ENCODE data around the gene C6orf120. TPM values are rescaled to one million over a fixed set of nuclear protein-coding genes. Genes with fewer than 3 reads are reported as not detected.

The C6orf120 gene
- total RNA-seq, 3 donors from 2014 or later (not counting 1 experiment from before 2014, with no cell fraction given), result 13.9 to 17.3 (median 16.6) TPM

GRCh38 chr6:169729961-169730360 lies 28.0 kb downstream of the C6orf120 start:
- Histone ChIP-seq H3K27me3 (ENCODE audit: control insufficient read depth, insufficient read depth, low read length) (no peaks in the 10 kb centered on the region), H3K36me3 (ENCODE audit: control insufficient read depth, insufficient read depth, low read length) (no peaks in the 10 kb centered on the region), H3K4me3 (ENCODE audit: low read length) (no peak overlapping the region), H3K9me3 (ENCODE audit: control insufficient read depth, insufficient read depth, low read length) (no peaks in the 10 kb centered on the region), H3K27ac (ENCODE audit: low read length) (no peak overlapping the region), H3K4me1 (ENCODE audit: control insufficient read depth, insufficient read depth, low read length) (peaks cover 5% of the 10 kb centered on the region)
- H3K9me3 Mint-ChIP-seq, result no peaks in the 10 kb centered on the region
- DNase-seq (no peak), ATAC-seq (no peak)
- H3K27me3 Mint-ChIP-seq (ENCODE audit: low read depth in 2 of 2), result peaks cover 20% of the 10 kb centered on the region in 2 donors
- intact Hi-C loops (cut with micrococcal nuclease), result no loop called here
- no peak for TF ChIP-seq CTCF (IDR thresholded peaks at IDR 0.05)
- H3K4me1 Mint-ChIP-seq, result peaks cover 0 to 6% of the 10 kb centered on the region in 2 donors
- no peak overlapping the region for H3K27ac Mint-ChIP-seq
- H3K4me3 Mint-ChIP-seq, result no peak overlapping the region
- no peaks in the 10 kb centered on the region for H3K36me3 Mint-ChIP-seq

GRCh38 chr6:169738204-169738975 lies 36.5 kb downstream of the C6orf120 start:
- Mint-ChIP-seq H3K27me3 (ENCODE audit: low read depth in 2 of 2) (peaks cover 32 to 37% of the 10 kb centered on the region in 2 donors), H3K27ac (no peak overlapping the region), H3K36me3 (no peaks in the 10 kb centered on the region), H3K9me3 (no peaks in the 10 kb centered on the region), H3K4me3 (no peak overlapping the region), H3K4me1 (no peaks in the 10 kb centered on the region)
- intact Hi-C loops (cut with micrococcal nuclease), result no loop called here
- ATAC-seq, result no peak
- Histone ChIP-seq H3K9me3 (ENCODE audit: control insufficient read depth, insufficient read depth, low read length) (no peaks in the 10 kb centered on the region), H3K27ac (ENCODE audit: low read length) (no peak overlapping the region), H3K27me3 (ENCODE audit: control insufficient read depth, insufficient read depth, low read length) (peaks cover 2% of the 10 kb centered on the region), H3K4me1 (ENCODE audit: control insufficient read depth, insufficient read depth, low read length) (no peaks in the 10 kb centered on the region), H3K4me3 (ENCODE audit: low read length) (no peak overlapping the region), H3K36me3 (ENCODE audit: control insufficient read depth, insufficient read depth, low read length) (no peaks in the 10 kb centered on the region)
- no peak for TF ChIP-seq CTCF (IDR thresholded peaks at IDR 0.05)
- WGBS (ENCODE audit: insufficient coverage), result 90% methylated on average over 9 of the region's 9 CpGs
- DNase-seq, result no peak

GRCh38 chr6:169738976-169739529 lies 37.1 kb downstream of the C6orf120 start:
- no peak overlapping the region for H3K27ac ChIP-seq (ENCODE audit: low read length)
- ATAC-seq, result no peak
- no peak for TF ChIP-seq CTCF (IDR thresholded peaks at IDR 0.05)
- H3K36me3 ChIP-seq (ENCODE audit: control insufficient read depth, insufficient read depth, low read length), result no peaks in the 10 kb centered on the region
- no peak for DNase-seq
- peaks cover 2% of the 10 kb centered on the region for H3K27me3 ChIP-seq (ENCODE audit: control insufficient read depth, insufficient read depth, low read length)
- peaks cover 29 to 35% of the 10 kb centered on the region in 2 donors for H3K27me3 Mint-ChIP-seq (ENCODE audit: low read depth in 2 of 2)
- H3K4me3 Mint-ChIP-seq, result no peak overlapping the region
- H3K4me1 Mint-ChIP-seq, result no peaks in the 10 kb centered on the region
- H3K4me1 ChIP-seq (ENCODE audit: control insufficient read depth, insufficient read depth, low read length), result no peaks in the 10 kb centered on the region
- no peak overlapping the region for H3K4me3 ChIP-seq (ENCODE audit: low read length)
- no peak overlapping the region for H3K27ac Mint-ChIP-seq
- no peaks in the 10 kb centered on the region for H3K9me3 Mint-ChIP-seq
- 100% methylated on average over 1 of the region's 2 CpGs for WGBS (ENCODE audit: insufficient coverage)
- no peaks in the 10 kb centered on the region for H3K36me3 Mint-ChIP-seq
- intact Hi-C loops (cut with micrococcal nuclease), result no loop called here
- H3K9me3 ChIP-seq (ENCODE audit: control insufficient read depth, insufficient read depth, low read length), result no peaks in the 10 kb centered on the region

All from natural killer cell (primary cell).